ENCODE measurements around the gene CCS.
"Not testable (repeated sequence)": the region's sequence is repeated elsewhere in the genome, so short reads cannot be mapped to it uniquely, and the experiment has no call there.

CCS gene

DNA sequence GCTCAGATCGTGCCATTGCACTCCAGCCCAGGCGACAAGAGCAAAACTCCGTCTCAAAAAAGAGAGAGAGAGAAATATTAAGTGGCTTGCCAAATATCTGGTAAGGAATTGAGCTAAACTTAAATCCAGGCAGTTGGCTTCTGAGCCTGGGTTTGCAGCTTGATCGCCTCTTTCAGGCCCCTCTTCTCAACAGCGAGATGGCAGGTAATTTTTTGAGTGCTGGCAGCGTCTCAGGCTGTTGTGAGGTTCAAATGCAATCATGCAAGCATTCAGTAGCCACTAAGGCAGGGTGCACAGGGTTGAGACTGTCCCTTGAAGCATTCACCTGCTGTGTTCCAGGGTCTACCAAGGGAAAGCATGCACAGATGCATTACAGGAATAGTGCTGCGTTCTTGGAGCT lies 23.9 kb upstream of the CCS start:
- Histone ChIP-seq H3K4me1 (ENCODE audit: control insufficient read depth in 1 of 2, insufficient read depth in 2 of 2, low read length in 2 of 2) (peaks cover 3 to 4% of the 10 kb centered on the region in 2 donors), H3K9ac (ENCODE audit: low read depth in 1 of 2, low read length in 2 of 2) (no peak overlapping the region), H3K27me3 (ENCODE audit: control insufficient read depth in 1 of 2, insufficient read depth in 2 of 2, low read length in 2 of 2) (peaks cover 7 to 11% of the 10 kb centered on the region in 2 donors), H3K9me3 (ENCODE audit: control insufficient read depth in 1 of 2, low read length in 2 of 2) (no peaks in the 10 kb centered on the region), H3K36me3 (ENCODE audit: control insufficient read depth in 1 of 2, insufficient read depth in 2 of 2, low read length in 2 of 2) (no peaks in the 10 kb centered on the region), H3K4me3 (ENCODE audit: low read depth in 1 of 2, low read length in 2 of 2) (no peak overlapping the region), H3K27ac (ENCODE audit: low read depth, low read length) (no peak overlapping the region)

DNA sequence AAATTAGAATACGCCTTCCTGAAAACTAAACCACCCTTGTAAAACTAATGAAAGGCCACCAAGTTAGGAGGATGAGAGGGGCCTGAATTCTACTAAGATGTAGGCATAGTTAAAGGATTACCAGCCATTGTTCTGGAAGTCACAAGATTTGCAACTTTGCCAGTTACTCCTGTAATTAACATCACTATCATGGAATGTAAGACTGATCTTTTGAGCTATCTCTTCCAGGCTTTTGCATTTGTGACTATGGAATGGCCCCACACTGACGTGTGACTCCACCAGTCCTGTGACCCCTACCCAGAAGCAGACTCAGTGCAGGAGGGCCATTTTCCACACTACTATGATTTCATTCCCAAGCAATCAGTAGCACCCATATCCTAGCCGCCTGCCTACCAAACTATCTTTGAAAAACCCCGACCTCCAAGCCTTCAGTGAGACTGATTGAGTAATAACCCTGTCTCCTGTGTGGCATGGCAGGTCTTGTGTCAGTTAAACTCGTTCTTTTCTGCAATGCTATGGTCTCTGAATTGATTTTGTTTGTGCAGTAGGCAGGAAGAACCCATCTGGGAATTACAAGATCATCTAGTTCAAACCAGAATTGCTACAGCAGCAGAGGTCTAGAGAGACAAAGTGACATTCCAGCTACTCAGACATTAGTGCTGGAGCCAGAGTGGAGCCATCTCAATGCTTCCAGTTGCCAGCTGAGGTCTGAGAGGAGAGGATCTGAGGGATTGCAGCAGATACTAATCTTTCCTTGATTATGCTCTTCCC lies 22.7 kb upstream of the CCS start:
- peaks cover 7 to 11% of the 10 kb centered on the region in 2 donors for H3K27me3 ChIP-seq (ENCODE audit: control insufficient read depth in 1 of 2, insufficient read depth in 2 of 2, low read length in 2 of 2)
- H3K27ac ChIP-seq (ENCODE audit: low read depth, low read length): no peak overlapping the region
- no peaks in the 10 kb centered on the region for H3K9me3 ChIP-seq (ENCODE audit: control insufficient read depth in 1 of 2, low read length in 2 of 2)
- no peaks in the 10 kb centered on the region for H3K36me3 ChIP-seq (ENCODE audit: control insufficient read depth in 1 of 2, insufficient read depth in 2 of 2, low read length in 2 of 2)
- H3K4me3 ChIP-seq (ENCODE audit: low read depth in 1 of 2, low read length in 2 of 2): no peak overlapping the region
- H3K4me1 ChIP-seq (ENCODE audit: control insufficient read depth in 1 of 2, insufficient read depth in 2 of 2, low read length in 2 of 2): peaks cover 3 to 4% of the 10 kb centered on the region in 2 donors
- no peak overlapping the region for H3K9ac ChIP-seq (ENCODE audit: low read depth in 1 of 2, low read length in 2 of 2)

DNA sequence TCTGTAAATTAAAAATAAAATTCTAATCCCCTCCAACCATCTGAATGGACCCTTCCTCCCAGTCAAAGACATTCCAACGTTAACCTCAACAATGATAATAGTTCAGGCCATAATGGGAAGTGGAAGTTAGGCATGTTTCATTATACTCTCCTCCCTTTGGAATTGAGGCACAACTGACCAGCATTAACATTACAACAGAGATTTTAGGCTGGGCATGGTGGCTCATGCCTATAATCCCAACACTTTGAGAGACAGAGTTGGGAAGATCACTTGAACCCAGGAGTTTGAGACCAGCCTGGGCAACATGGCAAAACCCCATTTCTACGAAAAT lies 22.2 kb upstream of the CCS start:
- H3K27ac ChIP-seq (ENCODE audit: low read depth, low read length): no peak overlapping the region
- H3K9me3 ChIP-seq (ENCODE audit: control insufficient read depth in 1 of 2, low read length in 2 of 2): no peaks in the 10 kb centered on the region
- peaks cover 7 to 11% of the 10 kb centered on the region in 2 donors for H3K27me3 ChIP-seq (ENCODE audit: control insufficient read depth in 1 of 2, insufficient read depth in 2 of 2, low read length in 2 of 2)
- no peaks in the 10 kb centered on the region for H3K36me3 ChIP-seq (ENCODE audit: control insufficient read depth in 1 of 2, insufficient read depth in 2 of 2, low read length in 2 of 2)
- peaks cover 3 to 4% of the 10 kb centered on the region in 2 donors for H3K4me1 ChIP-seq (ENCODE audit: control insufficient read depth in 1 of 2, insufficient read depth in 2 of 2, low read length in 2 of 2)
- H3K9ac ChIP-seq (ENCODE audit: low read depth in 1 of 2, low read length in 2 of 2): no peak overlapping the region
- H3K4me3 ChIP-seq (ENCODE audit: low read depth in 1 of 2, low read length in 2 of 2): no peak overlapping the region

DNA sequence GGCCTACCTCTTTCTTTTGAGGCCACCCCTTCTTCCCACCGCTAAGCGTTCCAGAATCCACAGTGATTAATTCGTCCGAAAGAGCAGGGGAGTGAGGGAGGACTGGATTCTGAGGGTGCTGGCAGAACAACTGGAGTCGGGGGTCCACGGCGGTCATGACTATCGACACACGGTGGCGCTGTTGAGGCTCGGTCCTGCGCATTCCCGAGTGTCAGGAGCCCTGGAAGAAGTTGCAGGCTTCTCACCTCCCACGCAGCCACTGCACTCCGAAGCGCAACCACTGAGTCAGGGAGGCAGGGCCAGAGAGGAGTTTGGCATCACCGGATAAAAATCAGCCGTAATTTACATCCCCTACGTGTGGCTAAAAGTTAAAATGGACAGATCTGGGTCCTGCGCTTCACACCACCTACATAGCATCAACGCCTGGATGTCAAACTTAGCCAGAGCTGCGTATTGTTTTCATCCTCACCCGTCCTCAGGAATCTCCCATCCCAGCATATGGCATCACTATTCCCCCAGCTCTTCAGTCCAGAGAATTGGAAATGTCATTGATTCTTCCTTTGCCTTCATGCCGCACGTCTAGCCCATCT lies 13.9 kb upstream of the CCS start:
- peak overlapping the region in 1 of 2 donors; percentile 22 for H3K4me3 ChIP-seq (ENCODE audit: low read depth in 1 of 2, low read length in 2 of 2)
- peaks cover 0 to 8% of the 10 kb centered on the region in 2 donors for H3K9me3 ChIP-seq (ENCODE audit: control insufficient read depth in 1 of 2, low read length in 2 of 2)
- no peak overlapping the region for H3K9ac ChIP-seq (ENCODE audit: low read depth in 1 of 2, low read length in 2 of 2)
- H3K27me3 ChIP-seq (ENCODE audit: control insufficient read depth in 1 of 2, insufficient read depth in 2 of 2, low read length in 2 of 2): no peaks in the 10 kb centered on the region
- no peak overlapping the region for H3K27ac ChIP-seq (ENCODE audit: low read depth, low read length)
- peaks cover 0 to 5% of the 10 kb centered on the region in 2 donors for H3K4me1 ChIP-seq (ENCODE audit: control insufficient read depth in 1 of 2, insufficient read depth in 2 of 2, low read length in 2 of 2)
- H3K36me3 ChIP-seq (ENCODE audit: control insufficient read depth in 1 of 2, insufficient read depth in 2 of 2, low read length in 2 of 2): no peaks in the 10 kb centered on the region

DNA sequence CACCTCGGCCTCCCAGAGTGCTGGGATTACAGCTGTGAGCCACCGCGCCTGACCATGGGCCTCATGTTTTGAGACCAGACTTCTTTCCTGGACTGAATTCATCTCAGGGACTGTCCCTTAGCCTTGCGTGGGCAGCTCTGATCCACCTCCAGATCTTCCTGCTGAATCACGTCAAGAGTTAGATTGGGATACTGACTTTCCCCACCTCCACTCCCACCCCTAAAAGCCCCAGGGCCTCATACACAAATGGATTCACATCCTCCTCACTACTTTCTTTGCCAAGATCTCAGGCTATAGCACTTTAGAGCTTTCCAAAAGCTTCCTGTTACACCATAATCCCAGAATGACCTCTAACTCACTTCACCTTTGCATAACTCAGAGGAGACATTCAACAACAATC lies 12.2 kb upstream of the CCS start:
- peaks cover 0 to 8% of the 10 kb centered on the region in 2 donors for H3K9me3 ChIP-seq (ENCODE audit: control insufficient read depth in 1 of 2, low read length in 2 of 2)
- H3K4me3 ChIP-seq (ENCODE audit: low read depth in 1 of 2, low read length in 2 of 2): no peak overlapping the region
- no peaks in the 10 kb centered on the region for H3K36me3 ChIP-seq (ENCODE audit: control insufficient read depth in 1 of 2, insufficient read depth in 2 of 2, low read length in 2 of 2)
- H3K27me3 ChIP-seq (ENCODE audit: control insufficient read depth in 1 of 2, insufficient read depth in 2 of 2, low read length in 2 of 2): no peaks in the 10 kb centered on the region
- H3K4me1 ChIP-seq (ENCODE audit: control insufficient read depth in 1 of 2, insufficient read depth in 2 of 2, low read length in 2 of 2): peaks cover 0 to 5% of the 10 kb centered on the region in 2 donors
- no peak overlapping the region for H3K27ac ChIP-seq (ENCODE audit: low read depth, low read length)
- no peak overlapping the region for H3K9ac ChIP-seq (ENCODE audit: low read depth in 1 of 2, low read length in 2 of 2)

DNA sequence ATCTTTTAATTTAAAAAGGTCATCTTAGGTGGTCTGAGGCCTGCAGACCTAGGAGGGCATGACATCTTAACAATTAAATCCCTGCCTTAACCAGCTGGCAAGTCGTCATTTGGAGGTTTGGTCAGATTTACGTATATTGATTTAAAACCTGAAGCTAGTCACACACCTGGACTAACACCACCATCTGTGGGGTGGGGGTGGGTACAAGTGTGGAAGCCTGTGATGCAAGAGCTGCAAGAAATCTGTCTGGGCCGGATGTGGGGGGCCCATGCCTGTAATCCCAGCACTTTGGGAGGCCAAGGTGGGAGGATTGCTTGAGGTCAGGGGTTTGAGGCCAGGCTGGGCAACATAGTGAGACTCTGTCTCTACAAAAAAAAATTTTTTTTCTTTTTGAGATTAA lies 11.7 kb upstream of the CCS start:
- Histone ChIP-seq H3K4me3 (ENCODE audit: low read depth in 1 of 2, low read length in 2 of 2) (no peak overlapping the region), H3K9me3 (ENCODE audit: control insufficient read depth in 1 of 2, low read length in 2 of 2) (peaks cover 0 to 8% of the 10 kb centered on the region in 2 donors), H3K36me3 (ENCODE audit: control insufficient read depth in 1 of 2, insufficient read depth in 2 of 2, low read length in 2 of 2) (no peaks in the 10 kb centered on the region)

DNA sequence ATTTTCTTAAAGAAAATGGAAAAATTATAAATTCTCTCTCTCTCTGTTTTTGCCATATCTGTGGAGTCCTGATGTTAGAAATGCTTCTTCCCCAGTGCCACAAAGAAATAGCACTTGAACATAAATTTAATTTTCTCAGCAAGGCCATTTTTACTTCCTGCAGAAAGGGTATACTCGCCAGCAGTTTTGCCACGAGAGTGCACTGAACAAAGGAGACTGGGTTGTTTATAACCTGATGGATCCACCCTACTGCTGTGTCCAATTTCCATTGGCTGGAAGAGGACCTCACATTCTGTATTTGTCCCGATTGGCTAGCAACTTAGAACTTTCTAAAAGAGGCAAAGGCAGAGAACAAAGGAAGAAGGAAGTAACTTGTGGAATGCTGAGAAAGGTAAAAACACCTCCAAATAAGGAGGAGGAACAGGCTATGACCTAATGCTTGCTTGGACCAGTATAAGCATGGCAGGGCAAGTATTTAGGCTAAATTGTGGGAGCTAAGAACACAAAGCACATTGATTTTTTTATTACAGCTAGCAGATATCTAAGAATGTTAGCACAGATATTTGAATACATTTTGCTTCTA lies 10.3 kb upstream of the CCS start:
- H3K27ac ChIP-seq (ENCODE audit: low read depth, low read length); H3K4me1 ChIP-seq (ENCODE audit: control insufficient read depth in 1 of 2, insufficient read depth in 2 of 2, low read length in 2 of 2); H3K36me3 ChIP-seq (ENCODE audit: control insufficient read depth in 1 of 2, insufficient read depth in 2 of 2, low read length in 2 of 2); H3K9ac ChIP-seq (ENCODE audit: low read depth in 1 of 2, low read length in 2 of 2); H3K4me3 ChIP-seq (ENCODE audit: low read depth in 1 of 2, low read length in 2 of 2); H3K27me3 ChIP-seq (ENCODE audit: control insufficient read depth in 1 of 2, insufficient read depth in 2 of 2, low read length in 2 of 2); H3K9me3 ChIP-seq (ENCODE audit: control insufficient read depth in 1 of 2, low read length in 2 of 2): not testable (repeated sequence)

More for the DNA sequence above, 11.7 kb upstream of the CCS start:
- Histone ChIP-seq H3K27ac (ENCODE audit: low read depth, low read length) (no peak overlapping the region), H3K4me1 (ENCODE audit: control insufficient read depth in 1 of 2, insufficient read depth in 2 of 2, low read length in 2 of 2) (peaks cover 0 to 5% of the 10 kb centered on the region in 2 donors), H3K9ac (ENCODE audit: low read depth in 1 of 2, low read length in 2 of 2) (no peak overlapping the region), H3K27me3 (ENCODE audit: control insufficient read depth in 1 of 2, insufficient read depth in 2 of 2, low read length in 2 of 2) (no peaks in the 10 kb centered on the region)

DNA sequence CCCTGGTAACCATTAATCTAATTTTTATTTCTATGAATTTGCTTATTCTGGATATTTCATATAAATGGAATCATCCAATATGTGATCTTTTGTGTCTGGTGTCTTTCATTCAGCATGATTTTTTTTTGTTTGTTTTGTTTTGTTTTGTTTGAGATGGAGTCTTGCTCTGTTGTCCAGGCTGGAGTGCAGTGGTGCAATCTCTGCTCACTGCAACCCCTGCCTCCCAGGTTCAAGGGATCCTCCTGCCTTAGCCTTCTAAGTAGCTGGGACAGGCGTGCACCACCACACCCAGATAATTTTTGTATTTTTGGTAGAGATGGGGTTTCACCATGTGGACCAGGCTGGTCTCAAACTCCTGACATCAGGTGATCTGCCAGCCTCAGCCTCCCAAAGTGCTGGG lies 7.5 kb upstream of the CCS start:
- not testable (repeated sequence) for H3K27ac ChIP-seq (ENCODE audit: low read depth, low read length); H3K9me3 ChIP-seq (ENCODE audit: control insufficient read depth in 1 of 2, low read length in 2 of 2)

DNA sequence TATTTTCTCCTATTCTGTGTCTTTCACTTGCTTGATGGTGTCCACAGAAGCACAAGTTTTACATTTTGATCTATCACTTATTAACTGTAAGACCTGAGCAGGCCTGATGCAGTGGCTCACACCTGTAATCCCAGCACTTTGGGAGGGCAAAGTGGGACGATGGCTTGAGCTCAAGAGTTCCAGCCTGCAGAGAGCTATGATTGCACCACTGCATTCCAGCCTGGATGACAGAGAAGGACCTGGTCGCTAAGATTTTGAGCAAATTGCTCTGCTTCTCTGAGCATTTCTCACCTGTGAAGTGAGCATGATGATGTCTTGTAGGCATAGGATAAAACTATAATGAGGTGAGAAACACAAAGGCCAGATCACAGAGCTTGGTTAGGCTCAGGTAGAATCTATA lies 6.8 kb upstream of the CCS start:
- H3K27me3 ChIP-seq (ENCODE audit: control insufficient read depth in 1 of 2, insufficient read depth in 2 of 2, low read length in 2 of 2): no peaks in the 10 kb centered on the region
- H3K9me3 ChIP-seq (ENCODE audit: control insufficient read depth in 1 of 2, low read length in 2 of 2): peaks cover 0 to 8% of the 10 kb centered on the region in 2 donors
- H3K36me3 ChIP-seq (ENCODE audit: control insufficient read depth in 1 of 2, insufficient read depth in 2 of 2, low read length in 2 of 2): no peaks in the 10 kb centered on the region
- H3K27ac ChIP-seq (ENCODE audit: low read depth, low read length): no peak overlapping the region
- H3K9ac ChIP-seq (ENCODE audit: low read depth in 1 of 2, low read length in 2 of 2): no peak overlapping the region
- H3K4me1 ChIP-seq (ENCODE audit: control insufficient read depth in 1 of 2, insufficient read depth in 2 of 2, low read length in 2 of 2): no peaks in the 10 kb centered on the region
- no peak overlapping the region for H3K4me3 ChIP-seq (ENCODE audit: low read depth in 1 of 2, low read length in 2 of 2)

More for the DNA sequence above, 7.5 kb upstream of the CCS start:
- H3K4me3 ChIP-seq (ENCODE audit: low read depth in 1 of 2, low read length in 2 of 2); H3K4me1 ChIP-seq (ENCODE audit: control insufficient read depth in 1 of 2, insufficient read depth in 2 of 2, low read length in 2 of 2); H3K36me3 ChIP-seq (ENCODE audit: control insufficient read depth in 1 of 2, insufficient read depth in 2 of 2, low read length in 2 of 2); H3K9ac ChIP-seq (ENCODE audit: low read depth in 1 of 2, low read length in 2 of 2); H3K27me3 ChIP-seq (ENCODE audit: control insufficient read depth in 1 of 2, insufficient read depth in 2 of 2, low read length in 2 of 2): not testable (repeated sequence)

DNA sequence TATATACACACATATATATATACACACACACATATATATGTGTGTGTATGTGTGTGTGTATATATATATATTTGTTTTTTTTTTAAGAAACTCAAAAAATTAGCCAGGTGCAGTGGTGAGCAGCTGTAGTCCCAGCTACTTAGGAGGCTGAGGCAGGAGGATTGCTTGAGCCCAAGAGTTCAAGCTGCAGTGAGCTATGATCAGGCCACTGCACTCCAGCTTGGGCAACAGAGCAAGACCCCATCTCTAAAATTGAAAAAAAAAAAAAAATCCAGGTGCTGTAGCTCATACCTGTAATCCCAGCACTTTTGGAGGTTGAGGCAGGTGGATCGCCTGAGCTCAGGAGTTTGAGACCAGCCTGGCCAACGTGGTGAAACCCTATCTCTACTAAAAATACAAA lies 3.7 kb upstream of the CCS start:
- H3K27me3 ChIP-seq (ENCODE audit: control insufficient read depth in 1 of 2, insufficient read depth in 2 of 2, low read length in 2 of 2); H3K27ac ChIP-seq (ENCODE audit: low read depth, low read length); H3K9me3 ChIP-seq (ENCODE audit: control insufficient read depth in 1 of 2, low read length in 2 of 2); H3K4me3 ChIP-seq (ENCODE audit: low read depth in 1 of 2, low read length in 2 of 2); H3K9ac ChIP-seq (ENCODE audit: low read depth in 1 of 2, low read length in 2 of 2); H3K36me3 ChIP-seq (ENCODE audit: control insufficient read depth in 1 of 2, insufficient read depth in 2 of 2, low read length in 2 of 2): not testable (repeated sequence)
- H3K4me1 ChIP-seq (ENCODE audit: control insufficient read depth in 1 of 2, insufficient read depth in 2 of 2, low read length in 2 of 2): peaks cover 12 to 17% of the 10 kb centered on the region in 2 donors

Measured in duodenal mucosa (tissue), 2 donors.